NK-92 (cell line): ENCODE data around the gene TASOR2.

Experiments used
- DNase-seq: peaks from one replicate; lab custom pipeline; 2025; ENCODE audit not compliant: unreplicated experiment; lab: John Stamatoyannopoulos, UW

TASOR2 gene

DNA sequence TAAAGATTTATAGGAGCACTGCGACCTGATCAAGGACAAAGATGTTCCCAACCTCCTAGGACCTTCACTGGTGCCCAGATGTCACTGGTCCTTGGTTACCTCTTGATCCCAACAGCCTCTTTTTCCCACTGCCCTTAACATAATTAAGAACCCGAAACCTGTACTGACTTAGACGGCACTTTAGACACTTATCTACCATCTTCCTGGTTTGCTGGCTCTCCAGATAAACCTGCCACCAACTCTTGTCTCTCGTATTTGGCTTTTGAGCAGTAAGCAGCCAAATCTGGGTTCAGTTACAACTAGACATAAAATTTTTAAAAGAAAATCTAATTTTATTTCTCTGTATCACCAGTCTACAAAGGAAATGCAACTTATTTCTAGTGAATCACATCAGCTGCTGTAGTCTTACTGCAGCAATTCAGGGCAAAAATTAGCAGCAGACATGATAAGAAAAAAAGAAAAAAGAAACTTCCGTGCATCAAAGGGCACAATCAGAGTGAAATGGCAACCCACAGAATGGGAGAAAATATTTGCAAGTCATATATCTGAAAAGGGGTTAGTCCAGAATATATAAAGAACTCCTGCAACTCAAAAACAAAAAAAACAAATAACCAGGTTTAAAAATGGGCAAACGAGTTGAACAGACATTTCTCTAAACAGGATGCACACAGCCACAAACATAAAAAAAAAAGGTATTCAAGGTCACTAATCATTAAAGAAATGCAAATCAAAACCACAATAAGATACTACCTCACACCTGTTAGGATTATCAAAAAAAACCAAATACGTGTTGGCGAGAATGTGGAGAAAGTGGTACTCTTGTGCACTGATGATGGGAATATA, 27.7 kb upstream of the TASOR2 start:
- DNase-seq: no peak

DNA sequence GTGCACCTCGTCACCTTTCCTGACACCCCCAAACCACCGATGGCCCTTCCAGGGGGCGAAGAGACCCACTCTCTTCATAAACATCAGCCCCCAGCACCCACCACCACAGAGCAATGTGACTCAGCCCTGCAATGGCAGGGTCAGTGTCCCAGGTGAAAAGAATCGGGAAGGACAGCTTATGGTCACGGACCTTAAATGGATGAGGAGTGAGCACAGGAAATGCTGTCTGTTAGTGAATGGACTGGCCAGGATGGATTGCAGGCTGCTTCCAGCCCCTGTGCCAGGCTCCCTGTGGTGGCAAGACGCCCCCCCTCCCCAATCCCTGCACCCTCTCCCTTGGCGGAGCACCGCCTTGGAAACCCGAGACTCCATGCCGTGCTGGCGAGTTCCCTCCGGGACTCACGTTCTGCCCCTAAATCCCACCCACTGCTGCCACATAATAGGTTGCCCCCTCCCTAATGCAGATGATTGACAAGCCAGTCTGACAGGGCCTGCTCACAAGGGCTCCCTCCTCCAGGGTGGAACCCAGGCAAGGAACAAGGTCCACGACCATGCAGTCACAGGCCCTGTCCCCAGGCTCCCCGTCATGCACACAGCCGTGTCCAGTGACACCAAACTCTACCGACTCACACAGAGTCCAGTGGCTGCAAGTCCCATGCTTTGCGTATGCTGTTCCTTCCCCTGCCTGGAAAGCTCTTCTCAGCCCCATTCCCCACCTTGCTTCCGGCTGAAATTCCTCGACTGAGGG, 25.6 kb upstream of the TASOR2 start:
- no peak for DNase-seq

DNA sequence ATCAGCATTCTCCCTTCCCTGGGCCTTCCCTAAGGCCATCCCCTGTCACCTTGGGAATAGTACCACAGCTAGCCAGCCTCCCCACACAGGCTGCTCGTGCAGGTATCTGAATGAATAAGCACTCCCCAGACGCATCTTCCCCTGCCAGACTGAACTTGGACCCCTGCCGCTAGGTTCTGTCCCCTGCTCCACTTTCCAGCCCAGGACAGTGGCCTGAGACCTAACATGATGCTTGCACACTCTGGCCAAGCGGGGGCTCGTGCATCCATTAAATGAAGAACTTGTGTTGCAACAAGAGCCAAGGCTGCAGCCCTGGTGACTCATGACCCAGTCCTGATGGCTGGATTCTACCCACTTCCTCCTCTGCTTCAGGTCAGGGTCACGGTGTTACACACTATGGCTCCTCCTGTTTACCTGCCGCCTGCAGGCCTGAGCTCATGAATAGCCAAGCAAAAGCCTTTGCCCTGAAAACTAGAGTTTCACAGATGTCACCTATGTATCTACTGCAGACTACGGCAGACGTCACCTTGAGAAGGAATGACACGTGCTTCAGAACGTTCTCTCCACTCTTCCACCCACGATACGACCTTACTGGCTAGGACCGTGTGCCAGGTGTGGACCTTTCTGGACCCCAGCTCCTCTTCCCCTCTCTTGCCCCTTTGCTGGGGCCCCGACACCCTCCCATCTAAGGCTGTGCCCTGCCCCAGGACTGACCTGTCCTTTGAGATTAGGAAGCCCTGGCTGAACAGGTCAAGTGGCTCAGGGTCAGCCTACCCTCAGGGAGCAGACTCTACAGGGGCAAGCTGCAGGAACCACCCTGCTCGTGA, 24.7 kb upstream of the TASOR2 start:
- DNase-seq: no peak

DNA sequence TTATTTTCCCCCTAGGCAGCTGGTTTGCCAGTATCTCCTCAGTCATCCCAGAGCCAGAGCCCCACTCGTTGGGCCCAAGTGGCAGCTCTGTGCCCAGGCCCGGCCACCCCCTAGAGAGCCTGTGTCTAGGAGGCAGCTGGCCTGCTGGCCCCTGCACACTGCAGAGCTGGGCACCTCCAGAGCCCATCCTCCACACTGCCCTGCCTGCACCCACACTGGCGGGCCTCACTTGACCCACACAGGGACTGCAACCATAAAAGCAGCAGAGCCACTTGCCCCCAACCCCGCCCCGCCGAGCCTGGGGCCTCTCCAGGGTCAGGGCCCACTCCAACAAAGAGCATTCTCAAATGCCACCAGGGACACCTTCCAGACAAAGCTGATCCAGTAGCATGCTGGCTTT, 23.6 kb upstream of the TASOR2 start:
- DNase-seq: no peak

DNA sequence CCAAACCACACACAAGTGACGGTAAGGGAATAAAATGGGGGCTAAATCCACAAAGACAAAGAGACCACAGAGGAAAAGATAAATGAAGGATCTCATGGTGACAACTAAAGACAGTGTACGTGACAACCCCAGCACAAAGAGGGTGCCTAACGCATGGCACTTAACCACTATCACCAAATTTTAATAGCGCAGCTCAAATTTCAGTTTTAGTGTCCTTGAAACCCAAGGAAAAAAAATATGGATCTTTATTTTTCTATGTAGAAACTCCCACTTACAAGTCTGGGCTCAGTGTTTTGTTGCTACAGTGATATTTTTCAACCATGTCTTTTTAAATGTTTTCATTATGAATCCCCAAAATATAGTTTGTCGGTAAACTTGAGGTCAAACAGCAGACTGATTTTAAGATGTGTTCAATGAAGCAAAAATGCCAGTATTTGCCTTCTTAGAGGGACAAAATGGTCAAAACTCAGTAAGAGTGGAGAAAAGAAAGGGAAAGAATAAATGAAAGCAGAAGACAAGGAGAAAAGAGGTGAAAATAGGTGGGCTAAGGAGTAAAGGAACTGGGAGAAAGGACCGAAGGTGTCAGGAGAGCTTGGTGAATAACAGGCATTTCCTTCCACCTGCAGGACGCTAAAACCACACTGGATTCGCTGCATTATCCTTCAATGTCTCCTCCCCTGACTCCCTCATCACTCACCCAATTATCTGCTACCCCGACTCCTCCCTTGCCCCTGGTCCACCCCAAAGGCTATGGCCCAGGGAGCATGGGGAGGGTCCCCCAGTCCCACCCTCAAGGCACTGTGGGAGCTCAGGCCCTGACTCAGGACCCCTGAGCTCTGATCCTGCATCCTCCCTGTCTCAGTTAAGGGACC, 21.7 kb upstream of the TASOR2 start:
- no peak for DNase-seq

DNA sequence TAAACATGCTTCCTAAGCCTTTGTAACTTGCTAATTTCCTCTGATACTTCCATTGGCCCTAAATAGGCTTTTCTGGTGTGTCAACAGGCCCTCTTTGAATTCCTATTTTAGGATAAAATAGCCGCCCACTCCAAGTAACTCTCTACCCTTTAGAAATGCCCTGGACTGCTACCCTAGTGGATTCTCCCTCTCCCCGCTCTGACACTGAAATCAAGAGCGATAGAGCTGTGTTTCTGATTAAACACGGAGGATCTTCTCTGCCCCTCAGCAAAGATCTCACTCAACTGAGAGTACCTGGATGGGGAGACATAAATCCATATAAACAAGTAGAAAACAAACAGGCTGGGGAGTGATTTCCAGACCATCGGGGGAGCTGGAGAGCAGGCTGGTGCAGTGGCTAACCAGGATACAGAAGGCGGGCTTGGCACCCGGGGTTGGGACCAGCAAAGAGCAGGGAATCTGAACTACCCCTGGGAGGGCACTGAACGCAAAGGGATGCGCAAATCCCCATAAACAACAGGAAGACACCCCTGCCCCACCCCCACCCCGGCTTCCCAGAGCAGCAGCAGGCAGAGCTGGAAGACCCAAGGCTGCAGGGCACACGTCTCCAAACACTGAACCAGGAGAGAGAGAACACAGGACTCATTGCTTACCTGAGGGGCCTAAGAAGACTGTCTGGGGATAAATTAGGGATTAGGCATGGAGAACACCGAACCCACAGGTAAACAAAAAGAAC, 20.8 kb upstream of the TASOR2 start:
- no peak for DNase-seq

DNA sequence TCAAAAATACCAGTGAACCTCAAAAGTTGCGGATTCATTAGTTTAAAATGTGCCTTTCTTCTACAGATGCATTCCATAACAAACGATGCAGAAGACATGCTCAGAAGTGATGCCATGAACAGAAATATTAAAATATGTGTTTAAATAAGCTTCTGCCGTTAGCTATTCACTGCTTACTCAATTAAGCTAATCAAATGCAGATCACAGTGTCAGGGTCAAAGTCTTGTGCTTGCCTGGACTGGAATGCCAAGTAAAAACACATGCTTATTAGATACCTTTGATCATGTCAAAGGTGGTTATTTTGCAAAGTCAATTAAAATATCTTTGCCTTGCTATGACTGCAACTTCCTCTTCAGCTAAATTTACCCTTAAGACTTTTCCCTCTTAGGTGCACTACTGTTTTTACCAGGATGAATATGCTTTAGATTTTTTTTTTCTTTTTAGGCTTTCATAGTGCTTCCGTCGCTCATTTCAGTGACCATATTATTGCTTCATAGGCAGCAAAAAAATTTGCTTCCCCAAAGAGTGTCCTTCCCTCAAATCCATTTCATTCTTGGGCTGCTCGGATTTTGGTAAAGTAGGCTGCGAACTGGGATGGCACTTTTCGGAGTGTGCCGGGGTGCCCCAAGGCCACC, 19.1 kb upstream of the TASOR2 start:
- DNase-seq: no peak

DNA sequence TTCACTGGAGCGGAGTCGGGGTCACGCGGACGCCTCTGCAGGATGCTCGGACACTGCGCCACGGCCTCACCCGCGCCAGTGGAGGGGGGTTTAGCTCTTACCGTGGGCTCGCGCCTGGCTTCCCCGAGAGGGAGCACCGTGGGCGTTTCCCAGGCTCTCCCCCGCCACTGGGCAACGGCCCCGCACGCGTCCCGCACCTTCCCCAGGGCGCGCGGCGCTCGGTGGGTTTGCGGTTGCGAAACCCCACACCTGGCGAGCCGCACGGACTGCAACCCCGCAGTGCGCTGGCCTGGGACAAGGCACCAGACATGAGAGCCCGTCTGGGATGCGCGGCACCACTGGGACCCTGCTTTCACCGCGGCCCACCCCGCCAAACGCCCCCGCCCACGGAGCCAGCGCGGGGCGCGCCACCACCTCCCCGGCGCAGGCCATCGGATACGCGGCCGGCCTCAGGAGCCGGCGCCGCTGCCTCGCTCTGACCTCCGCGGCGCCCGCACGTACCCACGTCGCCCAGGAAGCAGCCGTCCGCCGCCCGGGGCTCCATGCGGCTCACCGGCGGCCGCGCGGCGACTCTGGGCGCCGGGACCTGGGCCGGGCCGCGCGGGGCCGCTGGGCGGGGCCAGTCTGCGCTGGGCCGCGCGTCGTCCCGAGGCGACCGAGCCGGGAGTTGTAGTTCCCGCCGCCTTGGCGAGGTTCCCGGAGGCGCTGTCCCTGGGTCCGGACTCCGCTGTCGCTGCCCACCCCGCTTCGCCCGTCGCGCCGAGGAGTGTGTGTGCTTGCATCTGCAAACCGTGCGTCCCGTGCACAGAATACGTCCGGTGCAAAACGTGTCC, 18.4 kb upstream of the TASOR2 start, which contains the start of gene ASB13:
Gene ASB13, minus strand, starts transcription at position 588 of the 833 bp plus-strand sequence. Its CDS starts 44 bp downstream, at position 544.
- DNase-seq: no peak

DNA sequence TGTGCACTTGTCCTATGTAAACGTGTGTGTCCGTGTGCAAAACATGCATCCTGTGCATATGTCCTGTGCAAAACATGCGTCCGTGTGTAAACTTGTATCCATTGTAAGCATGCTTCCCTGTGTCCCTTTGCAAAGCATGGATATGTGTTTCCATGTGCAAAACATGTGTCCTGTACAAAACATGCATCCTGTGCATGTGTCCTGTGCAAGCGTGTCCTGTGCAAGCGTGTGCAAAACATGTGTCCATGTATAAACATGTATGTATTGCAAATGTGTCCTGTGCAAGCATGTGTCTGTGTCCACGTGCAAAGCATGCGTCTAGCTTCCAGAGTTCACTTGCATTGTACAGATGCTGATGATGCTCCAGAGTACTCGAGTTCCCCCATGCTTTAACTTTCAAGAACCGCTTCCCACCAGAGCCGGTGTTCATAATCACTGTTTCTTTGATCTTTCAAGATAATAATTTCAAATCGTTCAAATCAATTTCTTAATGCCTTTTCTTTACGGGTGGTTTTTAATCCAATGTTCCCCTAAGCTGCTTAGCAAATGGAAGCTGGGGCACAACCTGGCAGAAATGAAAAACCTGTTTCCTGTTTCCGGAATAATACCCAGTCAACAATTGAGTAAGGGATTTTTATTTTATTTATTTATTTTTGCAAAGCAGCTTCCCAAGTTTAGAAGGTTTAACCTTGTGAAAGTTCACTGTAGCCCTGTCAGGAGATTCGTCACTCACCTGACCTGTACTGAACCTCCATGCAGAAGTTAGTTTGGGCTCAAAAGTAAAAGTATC, 17.6 kb upstream of the TASOR2 start:
- DNase-seq: no peak

DNA sequence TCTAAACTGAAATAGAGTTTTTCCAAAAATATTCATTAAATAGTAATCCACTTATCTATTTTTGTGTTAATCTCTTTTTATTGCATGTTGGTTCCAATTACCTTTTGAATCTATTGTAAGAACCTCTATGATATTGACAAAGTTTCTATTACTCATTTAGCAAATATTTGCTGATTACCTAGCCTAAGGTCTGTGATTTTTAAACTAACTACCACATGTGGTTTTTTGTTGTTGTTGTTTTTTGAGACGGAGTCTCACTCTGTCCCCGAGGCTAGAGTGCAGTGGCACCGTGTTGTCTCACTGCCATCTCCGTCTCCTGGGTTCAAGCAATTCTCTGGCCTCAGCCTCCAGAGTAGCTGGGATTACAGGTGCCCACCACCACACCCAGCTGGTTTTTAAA, 16.2 kb upstream of the TASOR2 start:
- DNase-seq: no peak

DNA sequence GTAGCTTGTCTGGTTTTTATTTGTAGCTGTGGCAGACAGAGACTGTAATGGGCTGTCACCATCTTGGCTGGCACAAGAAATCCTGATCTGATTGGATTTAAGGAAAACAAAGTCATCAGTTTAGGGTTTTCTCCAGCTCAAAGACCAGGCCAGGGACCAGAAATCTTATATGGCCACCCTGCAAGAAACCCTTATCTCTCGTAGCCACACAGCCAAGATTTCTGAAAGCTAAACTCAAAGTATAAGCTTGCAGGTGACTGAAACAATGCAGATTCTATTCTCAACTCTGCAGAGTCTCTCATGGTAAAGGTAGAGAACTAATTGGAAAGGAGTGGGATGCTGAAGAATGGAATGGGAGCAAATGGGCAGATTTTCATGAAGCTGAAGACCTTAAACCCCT, 15.0 kb upstream of the TASOR2 start:
- DNase-seq: no peak

DNA sequence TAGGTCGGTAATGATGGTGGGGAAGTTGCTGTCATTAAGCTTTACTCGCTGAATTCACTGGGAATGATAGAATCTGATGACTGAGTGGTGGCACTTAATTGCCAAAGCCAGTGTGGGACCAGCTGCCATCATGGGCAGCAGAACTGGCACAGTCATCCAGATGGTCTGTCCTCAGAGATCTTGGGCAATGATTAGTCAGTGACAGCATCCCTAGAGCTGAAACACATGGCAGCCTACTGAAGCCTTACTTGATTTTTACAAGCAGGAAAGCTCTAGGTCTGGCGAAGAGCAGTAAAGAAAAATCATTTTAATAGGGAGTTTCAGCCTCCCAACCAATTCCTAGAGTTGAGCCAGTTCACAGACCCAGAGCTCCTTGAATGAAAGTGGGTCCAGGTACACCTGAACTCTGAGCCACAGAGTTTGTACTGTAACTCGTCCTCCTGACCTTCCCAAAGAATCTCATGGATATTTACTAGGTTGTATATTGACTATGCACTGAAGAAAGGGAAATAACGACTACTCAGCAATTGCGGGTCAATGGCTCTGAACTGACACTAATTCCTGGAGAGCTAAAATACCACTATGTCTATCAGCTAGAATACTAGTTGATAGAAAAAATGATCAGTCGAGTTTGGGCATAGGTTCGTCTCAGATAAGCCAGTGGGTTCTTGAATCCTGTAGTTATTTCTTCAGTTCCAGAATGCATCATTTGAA, 13.8 kb upstream of the TASOR2 start:
- no peak for DNase-seq

DNA sequence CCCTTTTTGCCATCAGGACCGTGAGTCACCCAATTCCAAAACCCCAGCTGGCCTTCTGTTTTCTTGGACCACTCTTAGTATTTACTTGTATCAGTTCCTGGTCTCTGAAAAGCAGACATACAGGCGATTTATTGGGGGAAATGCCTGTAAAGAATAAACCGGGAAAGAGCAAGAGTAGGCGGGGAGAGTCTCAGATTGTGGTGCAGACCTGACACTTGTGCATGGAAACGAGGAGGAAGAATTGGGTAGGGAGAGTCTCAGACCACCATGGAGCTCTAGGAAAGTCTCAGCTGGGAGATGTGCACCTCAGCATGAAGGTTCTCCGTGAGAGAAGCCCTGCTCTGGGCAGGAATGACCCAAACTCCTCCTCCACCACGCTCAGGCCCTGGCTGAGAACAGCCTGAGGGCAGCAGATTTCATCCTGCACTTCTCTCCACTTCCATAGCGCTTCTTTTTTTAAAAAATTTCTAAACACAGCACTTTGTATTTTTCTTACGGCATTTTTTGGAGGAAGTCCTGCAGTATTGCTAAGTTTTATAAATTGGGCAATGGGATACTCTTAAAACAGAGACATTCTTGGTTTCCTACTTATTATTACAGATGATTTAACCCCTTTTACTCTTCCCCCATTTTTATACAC, 6.1 kb upstream of the TASOR2 start:
- DNase-seq: no peak

DNA sequence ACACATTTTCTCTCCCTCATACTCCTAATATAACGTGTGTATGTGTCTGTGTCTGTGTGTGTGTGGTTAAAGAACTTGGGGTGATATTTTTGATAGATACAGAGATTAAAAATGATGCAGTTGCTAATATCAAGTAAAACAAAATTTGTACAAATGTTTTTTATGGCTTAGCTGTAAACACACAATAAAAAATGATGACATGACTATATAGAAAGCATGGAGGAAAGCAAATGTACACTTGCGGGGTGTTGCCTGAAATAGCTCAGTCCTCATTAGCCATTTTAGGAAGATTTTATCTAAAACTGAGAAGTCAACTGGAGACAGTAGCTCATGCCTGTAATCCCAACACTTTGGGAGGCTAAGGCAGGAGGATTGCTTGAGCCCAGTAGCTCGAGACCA, 5.6 kb upstream of the TASOR2 start:
- DNase-seq: no peak

DNA sequence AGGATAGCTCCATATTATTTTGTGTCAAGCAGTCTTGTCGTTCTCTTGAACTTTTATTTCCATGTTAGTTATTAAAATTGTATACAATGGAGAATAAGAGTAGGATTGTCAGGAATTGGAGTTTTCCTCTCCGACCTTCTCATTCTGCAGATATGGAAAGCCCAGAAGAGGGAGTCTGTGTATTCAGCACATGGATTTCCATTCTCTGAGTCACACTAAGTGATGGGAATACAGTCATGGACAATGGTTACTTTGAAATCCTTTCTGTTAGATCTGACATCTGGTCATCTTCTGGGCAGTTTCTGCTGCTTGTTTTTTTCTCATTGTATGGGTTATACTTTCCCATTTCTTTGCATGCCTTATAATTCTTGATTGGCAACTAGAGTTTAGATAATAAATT, 5.0 kb upstream of the TASOR2 start:
- no peak for DNase-seq

DNA sequence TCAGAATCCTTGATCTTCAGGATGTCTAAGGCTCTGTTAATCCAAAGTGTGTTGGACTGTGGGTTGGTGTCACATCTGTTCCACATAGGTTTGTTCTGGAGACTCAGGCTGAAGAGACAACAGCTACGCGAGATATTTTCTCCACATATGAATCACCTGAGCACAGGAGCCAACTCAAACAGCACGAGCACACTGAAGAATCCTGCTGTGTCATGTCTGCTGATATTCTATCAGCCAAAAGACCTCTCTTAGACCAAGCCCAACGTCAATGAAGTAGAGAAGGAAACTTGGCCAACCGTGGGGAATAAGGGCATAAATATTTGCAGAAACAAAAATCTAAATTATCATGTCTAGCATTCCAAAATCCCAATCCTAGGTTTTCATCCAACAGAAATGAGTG, 2.7 kb upstream of the TASOR2 start:
- no peak for DNase-seq

DNA sequence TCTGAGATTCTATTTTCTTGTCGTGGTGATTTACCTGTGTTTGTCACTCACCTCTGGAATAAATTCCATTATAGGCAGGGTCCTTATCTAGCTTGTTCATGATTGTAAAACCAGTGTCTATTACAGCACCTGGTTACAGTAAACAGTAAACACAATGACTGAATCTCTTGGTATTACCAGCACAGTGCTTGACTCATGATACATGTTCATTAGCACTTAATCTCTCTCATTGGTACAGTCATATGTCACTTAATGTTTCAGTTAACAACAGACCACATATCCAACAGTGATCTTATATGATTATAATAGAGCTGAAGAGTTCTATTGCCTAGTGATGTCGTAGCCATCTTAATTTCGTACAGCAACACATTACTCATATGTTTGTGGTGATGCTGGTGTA, 1.6 kb upstream of the TASOR2 start:
- DNase-seq: no peak
